Prostate gland (tissue), 2 donors: ENCODE measurements around the gene ISL1. TPM values are rescaled to one million over a fixed set of nuclear protein-coding genes. Genes with fewer than 3 reads are reported as not detected.

ENCODE experiments used
- DNase-seq: peaks from one replicate; pipeline ENCODE4 v3.0.0-alpha.2; 2019; ENCODE audit warnings: low spot score
- H3K27ac ChIP-seq, 2 donors: fragments of 200-600 bp; sonication (generic); 2 replicates each; pipeline ENCODE4 v1.5.1; 2017 to 2019
- H3K27me3 ChIP-seq: fragments of 200-600 bp; sonication (generic); replicated peaks from 2 replicates; pipeline ENCODE4 v1.5.1; 2019; ENCODE audit not compliant: insufficient read depth
- H3K36me3 ChIP-seq, 2 donors: fragments of 200-600 bp; sonication (generic); 1 replicate in 1 of 2; 2 replicates in 1 of 2; pipeline versions ENCODE4 v1.5.1 to v1.8.1; 2017 to 2019
- H3K4me1 ChIP-seq: fragments of 200-600 bp; sonication (generic); replicated peaks from 2 replicates; pipeline ENCODE4 v1.5.1; 2019
- H3K4me3 ChIP-seq, 2 donors: fragments of 200-600 bp; sonication (generic); 2 replicates each; pipeline ENCODE4 v1.5.1; 2017 to 2019
- H3K9me3 ChIP-seq: fragments of 200-600 bp; sonication (generic); 2 replicates; pipeline ENCODE4 v1.5.1; 2017
- POLR2A ChIP-seq: fragments of 450-650 bp; IDR thresholded peaks from one replicate; pipeline ENCODE4 v1.6.1; 2016; ENCODE audit warnings: antibody characterized with exemption, mild to moderate bottlenecking
- POLR2AphosphoS5 ChIP-seq: sonication (generic); formaldehyde crosslinking; IDR thresholded peaks from one replicate; pipeline ENCODE4 v1.6.1; 2017; ENCODE audit warnings: antibody characterized with exemption
- WGBS: methylation state at CpG from one replicate; pipeline ENCODE4 v1.1.5; 2018; 5-methylcytosine and 5-hydroxymethylcytosine counted together
- intact Hi-C: fragments of 100-400 bp; cut with DNase I; formaldehyde crosslinking; loops from one replicate; pipeline ENCODE4 v1.14.2; 2022
- total RNA-seq, 2 donors: library from RNA; depleted of rRNA; stranded (reverse); fragments of >200 nt; gene quantifications; one replicate each; pipeline ENCODE4 v1.1.0, GENCODE V29; 2016
- TF ChIP-seq, protein P1 (sequence below), 4 experiments: fragments of 200-600 bp in 2 of 4; fragments of 450-650 bp in 2 of 4; sonication (generic) in 2 of 4; IDR thresholded peaks; 1 replicate in 3 of 4; 2 replicates in 1 of 4; pipeline ENCODE4 v1.5.1; 2016 to 2019; ENCODE audit warnings: antibody characterized with exemption in 4 of 4, mild to moderate bottlenecking in 2 of 4, moderate library complexity in 2 of 4

Gene ISL1
- total RNA-seq, 2 donors from 2014 or later, result 5.5 to 15.2 TPM

DNA sequence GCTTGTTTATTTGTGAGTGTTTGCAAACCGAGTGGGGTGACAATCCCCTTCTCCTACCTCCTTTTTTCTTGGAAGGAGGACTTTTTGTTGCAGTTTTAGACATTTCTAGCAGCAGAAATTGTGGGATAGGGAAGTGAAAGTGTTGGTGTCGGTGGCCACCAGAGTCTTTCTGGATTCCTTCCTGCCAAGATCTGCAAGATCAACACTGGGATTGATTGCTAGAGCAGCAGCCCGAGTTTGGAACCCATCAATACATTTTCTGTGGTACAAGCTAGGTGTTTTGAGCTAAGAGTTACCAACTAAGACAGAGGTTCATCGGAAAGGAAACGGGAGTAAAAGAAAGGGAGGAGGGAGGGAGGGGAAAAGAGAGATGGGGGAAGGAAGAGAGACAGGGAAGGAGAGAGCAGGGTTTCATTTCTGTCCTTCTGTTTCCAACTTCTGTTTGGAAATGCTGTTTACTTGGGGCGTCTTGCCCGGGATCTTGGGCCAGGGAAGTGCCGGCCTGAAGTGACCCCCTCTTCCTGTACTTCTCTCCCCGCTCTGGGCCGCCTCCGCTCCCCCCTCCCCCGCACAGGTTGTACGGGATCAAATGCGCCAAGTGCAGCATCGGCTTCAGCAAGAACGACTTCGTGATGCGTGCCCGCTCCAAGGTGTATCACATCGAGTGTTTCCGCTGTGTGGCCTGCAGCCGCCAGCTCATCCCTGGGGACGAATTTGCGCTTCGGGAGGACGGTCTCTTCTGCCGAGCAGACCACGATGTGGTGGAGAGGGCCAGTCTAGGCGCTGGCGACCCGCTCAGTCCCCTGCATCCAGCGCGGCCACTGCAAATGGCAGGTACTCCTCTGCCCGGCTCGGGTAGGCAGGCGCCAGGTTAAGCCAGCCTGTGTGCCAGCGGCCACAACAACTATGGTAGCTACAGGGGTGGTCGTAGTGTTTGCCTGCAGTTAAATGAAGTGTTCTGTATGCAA is 4.0 kb downstream of the ISL1 start:
- 6% methylated on average over 34 of the region's 38 CpGs for WGBS
- H3K4me1 ChIP-seq, result no peaks in the 10 kb centered on the region
- H3K27me3 ChIP-seq, result peaks cover 11% of the 10 kb centered on the region
- no peaks in the 10 kb centered on the region for H3K36me3 ChIP-seq
- no peaks in the 10 kb centered on the region for H3K9me3 ChIP-seq
- DNase-seq, result no peak
- H3K4me3 ChIP-seq, result peak overlapping the region; percentile 42 to 51
- intact Hi-C loops, result no loop called here
- peak overlapping the region; percentile 62 to 90 for H3K27ac ChIP-seq
- TF ChIP-seq, protein P1, sequence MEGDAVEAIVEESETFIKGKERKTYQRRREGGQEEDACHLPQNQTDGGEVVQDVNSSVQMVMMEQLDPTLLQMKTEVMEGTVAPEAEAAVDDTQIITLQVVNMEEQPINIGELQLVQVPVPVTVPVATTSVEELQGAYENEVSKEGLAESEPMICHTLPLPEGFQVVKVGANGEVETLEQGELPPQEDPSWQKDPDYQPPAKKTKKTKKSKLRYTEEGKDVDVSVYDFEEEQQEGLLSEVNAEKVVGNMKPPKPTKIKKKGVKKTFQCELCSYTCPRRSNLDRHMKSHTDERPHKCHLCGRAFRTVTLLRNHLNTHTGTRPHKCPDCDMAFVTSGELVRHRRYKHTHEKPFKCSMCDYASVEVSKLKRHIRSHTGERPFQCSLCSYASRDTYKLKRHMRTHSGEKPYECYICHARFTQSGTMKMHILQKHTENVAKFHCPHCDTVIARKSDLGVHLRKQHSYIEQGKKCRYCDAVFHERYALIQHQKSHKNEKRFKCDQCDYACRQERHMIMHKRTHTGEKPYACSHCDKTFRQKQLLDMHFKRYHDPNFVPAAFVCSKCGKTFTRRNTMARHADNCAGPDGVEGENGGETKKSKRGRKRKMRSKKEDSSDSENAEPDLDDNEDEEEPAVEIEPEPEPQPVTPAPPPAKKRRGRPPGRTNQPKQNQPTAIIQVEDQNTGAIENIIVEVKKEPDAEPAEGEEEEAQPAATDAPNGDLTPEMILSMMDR (IDR thresholded peaks at IDR 0.05), result no peak
- TF ChIP-seq POLR2AphosphoS5 (no peak), POLR2A (no peak)

DNA sequence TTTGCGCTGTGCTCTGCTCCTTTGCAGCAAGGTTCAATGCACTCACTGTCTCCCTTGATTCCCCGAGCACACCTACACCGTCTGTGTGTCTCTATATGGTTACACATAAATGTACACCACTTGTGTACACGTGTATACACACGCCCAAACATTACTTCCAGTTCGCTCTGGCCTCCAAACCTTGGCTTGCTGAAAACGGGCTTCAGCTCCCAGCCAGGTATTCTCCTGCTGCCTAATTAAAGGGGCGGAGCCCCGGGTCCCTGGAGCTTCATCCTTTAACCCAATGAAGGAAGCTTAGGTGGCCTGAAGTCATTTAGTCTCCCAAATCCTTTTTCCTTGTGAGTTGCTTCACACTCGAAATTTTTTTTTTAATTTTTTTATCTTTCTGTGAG is 4.6 kb downstream of the ISL1 start:
- 2% methylated on average over 10 of the region's 10 CpGs for WGBS
- H3K27me3 ChIP-seq, result peaks cover 11% of the 10 kb centered on the region
- peak overlapping the region; percentile 62 to 90 for H3K27ac ChIP-seq
- intact Hi-C loops, result no loop called here
- no peaks in the 10 kb centered on the region for H3K36me3 ChIP-seq
- DNase-seq, result no peak
- H3K4me3 ChIP-seq, result peak overlapping the region; percentile 42 to 51
- TF ChIP-seq, protein P1 (IDR thresholded peaks at IDR 0.05), result no peak
- no peaks in the 10 kb centered on the region for H3K4me1 ChIP-seq
- no peaks in the 10 kb centered on the region for H3K9me3 ChIP-seq

DNA sequence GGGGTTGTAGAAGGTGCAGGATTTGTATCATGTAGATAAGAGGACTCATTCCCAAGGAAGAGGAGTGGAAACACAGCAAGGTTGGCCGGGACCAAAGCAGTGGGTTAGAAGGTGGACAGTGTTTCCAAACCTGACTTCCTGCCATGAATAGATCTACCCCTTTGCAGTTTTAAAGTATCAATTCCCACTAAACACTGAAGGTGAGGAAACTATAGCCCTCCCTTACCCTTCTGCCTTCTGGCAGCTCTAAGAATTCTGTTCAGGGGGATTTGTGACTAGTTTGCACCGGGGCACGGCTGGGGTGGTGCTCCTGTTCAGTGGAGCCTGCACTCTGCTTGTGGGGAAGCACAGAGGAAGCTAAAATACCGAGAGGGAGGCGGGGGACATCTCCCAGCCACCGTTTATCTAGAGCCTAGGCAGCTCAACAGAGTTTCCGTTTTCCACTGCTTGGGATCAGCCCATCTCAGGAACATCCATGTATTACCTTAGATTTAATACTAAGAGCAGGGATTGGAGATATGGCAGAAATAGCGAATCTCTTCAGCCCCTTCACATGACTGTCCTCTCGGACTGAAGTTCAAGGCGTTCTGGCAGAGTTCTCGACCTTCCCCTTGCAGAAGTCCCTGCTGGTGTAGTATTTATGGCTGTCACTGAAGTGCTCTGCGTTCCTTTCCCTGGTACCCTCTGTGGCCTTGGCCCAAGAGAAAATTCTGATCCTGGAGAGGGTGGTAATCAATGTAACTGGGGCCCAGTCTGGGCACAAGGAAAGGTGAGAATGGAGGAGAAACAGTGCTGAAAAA is 5.4 kb downstream of the ISL1 start:
- Histone ChIP-seq H3K4me3 (peak overlapping the region; percentile 18 to 51), H3K27ac (peak overlapping the region; percentile 62 to 90), H3K9me3 (no peaks in the 10 kb centered on the region), H3K36me3 (no peaks in the 10 kb centered on the region), H3K4me1 (no peaks in the 10 kb centered on the region), H3K27me3 (peaks cover 11% of the 10 kb centered on the region)
- DNase-seq, result no peak
- 42% methylated on average over 12 of the region's 12 CpGs for WGBS
- intact Hi-C loops, result no loop called here
- TF ChIP-seq, protein P1 (IDR thresholded peaks at IDR 0.05), result no peak
- no peak for TF ChIP-seq POLR2AphosphoS5
- TF ChIP-seq POLR2A, result no peak

DNA sequence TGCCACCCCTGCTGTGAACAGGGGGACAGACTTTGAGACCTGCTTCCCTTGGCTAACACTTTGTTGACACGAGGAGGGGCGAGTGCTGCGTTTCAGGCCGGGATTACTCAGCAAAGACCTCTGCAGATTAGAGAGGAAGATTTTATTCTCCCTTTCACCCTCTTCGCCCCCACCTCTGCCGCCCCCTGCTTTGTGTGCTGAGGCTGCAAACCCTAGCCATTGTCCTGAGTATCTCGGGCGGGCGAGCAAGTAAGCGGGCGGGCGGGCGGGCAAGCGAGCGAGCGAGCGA is 6.0 kb downstream of the ISL1 start:
- DNase-seq, result no peak
- Histone ChIP-seq H3K9me3 (no peaks in the 10 kb centered on the region), H3K4me3 (peak overlapping the region; percentile 18 to 51), H3K4me1 (no peaks in the 10 kb centered on the region), H3K36me3 (no peaks in the 10 kb centered on the region), H3K27ac (peak overlapping the region; percentile 62 to 90), H3K27me3 (peaks cover 11% of the 10 kb centered on the region)
- TF ChIP-seq POLR2A (no peak), POLR2AphosphoS5 (no peak)
- TF ChIP-seq, protein P1 (IDR thresholded peaks at IDR 0.05), result no peak
- intact Hi-C loops, result no loop called here
- 7% methylated on average over 6 of the region's 17 CpGs for WGBS
